Endodermal cell (in vitro differentiated cells): ENCODE data around the gene PDCD10. TPM values are rescaled to one million over a fixed set of nuclear protein-coding genes. Genes with fewer than 3 reads are reported as not detected.

Experiments
- DNase-seq: peaks from one replicate; pipeline ENCODE4 v3.0.0-alpha.2; 2017
- H3K27ac ChIP-seq: 2 replicates; pipeline ENCODE4 v1.5.1; 2013; ENCODE audit warnings: mild to moderate bottlenecking, low read depth, low read length, moderate library complexity
- H3K27me3 ChIP-seq: 2 replicates; pipeline ENCODE4 v1.6.1; 2013; ENCODE audit warnings: mild to moderate bottlenecking, low read length, moderate library complexity; ENCODE audit not compliant: insufficient read depth, control insufficient read depth, poor library complexity, severe bottlenecking
- H3K36me3 ChIP-seq: 2 replicates; pipeline ENCODE4 v1.7.0; 2013; ENCODE audit warnings: mild to moderate bottlenecking, low read length, moderate library complexity; ENCODE audit not compliant: control insufficient read depth, insufficient read depth
- H3K4me1 ChIP-seq: one replicate; pipeline ENCODE4 v1.7.0; 2013; ENCODE audit warnings: low read length; ENCODE audit not compliant: control insufficient read depth, insufficient read depth
- H3K4me3 ChIP-seq: 2 replicates; pipeline ENCODE4 v1.5.1; 2013; ENCODE audit warnings: mild to moderate bottlenecking, low read length, moderate library complexity
- H3K9ac ChIP-seq: 2 replicates; pipeline ENCODE4 v1.6.1; 2013; ENCODE audit warnings: mild to moderate bottlenecking, low read length, moderate library complexity; ENCODE audit not compliant: poor library complexity, severe bottlenecking; ENCODE audit errors: extremely low read depth
- H3K9me3 ChIP-seq: 2 replicates; pipeline ENCODE4 v1.6.1; 2013; ENCODE audit warnings: mild to moderate bottlenecking, low read length, moderate library complexity; ENCODE audit not compliant: control insufficient read depth
- H3K27ac Mint-ChIP-seq: 2 replicates; pipeline ENCODE4 v1.8.0; 2020; ENCODE audit warnings: mixed read lengths
- H3K27me3 Mint-ChIP-seq: 2 replicates; pipeline ENCODE4 v1.8.0; 2021; ENCODE audit warnings: mild to moderate bottlenecking, mixed read lengths; ENCODE audit not compliant: insufficient read depth
- H3K36me3 Mint-ChIP-seq: 2 replicates; pipeline ENCODE4 v1.8.0; 2020; ENCODE audit warnings: low read depth, mixed read lengths
- H3K4me1 Mint-ChIP-seq: 2 replicates; pipeline ENCODE4 v1.8.0; 2020; ENCODE audit warnings: mixed read lengths
- H3K4me3 Mint-ChIP-seq: 2 replicates; pipeline ENCODE4 v1.8.0; 2020; ENCODE audit warnings: mild to moderate bottlenecking, moderate library complexity, mixed read lengths
- H3K9me3 Mint-ChIP-seq: 2 replicates; pipeline ENCODE4 v1.8.0; 2020; ENCODE audit warnings: mild to moderate bottlenecking, mixed read lengths
- CTCF ChIP-seq: fragments of 200-600 bp; sonication (generic); conservative IDR thresholded peaks from 2 replicates; pipeline ENCODE4 v1.5.0; 2021; ENCODE audit warnings: antibody characterized with exemption, mild to moderate bottlenecking
- whole genome bisulfite sequencing, 2 experiments: methylation state at CpG; one replicate each; pipeline versions ENCODE4 v1.1.5 to v1.1.7; 2013; ENCODE audit warnings: missing lambda C conversion rate in 2 of 2, mixed read lengths in 1 of 2; ENCODE audit not compliant: insufficient coverage in 1 of 2, insufficient read length in 1 of 2; 5-methylcytosine and 5-hydroxymethylcytosine counted together
- total RNA-seq, 2 donors: library from RNA; stranded (reverse); fragmentation: NEBNext Ultra II Directional in 1 of 2; extraction: Animal tissue kit (Norgen Biotek cat#: 25700) in 1 of 2; gene quantifications; 2 replicates in 1 of 2; 3 replicates in 1 of 2; pipeline ENCODE4 v1.2.1, GENCODE V29; 2021

PDCD10 gene
- total RNA-seq, 2 donors from 2014 or later = 75.2 to 84.8 TPM

DNA sequence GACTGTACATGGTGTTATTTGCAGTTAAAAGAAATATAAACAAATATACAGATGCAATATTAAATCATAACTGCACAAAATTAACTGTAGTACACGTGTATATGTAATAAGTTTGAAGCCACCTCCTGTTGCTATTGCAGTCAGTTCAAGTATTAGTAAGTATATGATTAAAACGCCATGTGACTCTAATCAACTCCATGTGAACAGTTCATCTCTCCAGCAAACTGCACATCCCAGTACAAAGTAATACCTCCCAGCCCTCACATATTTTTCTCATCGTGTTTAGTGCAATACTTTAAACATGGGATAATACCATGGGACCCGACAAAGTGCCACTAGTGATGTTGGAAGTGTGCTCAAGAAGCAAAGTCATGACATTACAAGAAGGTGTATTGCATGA lies 34.6 kb downstream of the PDCD10 start:
- Mint-ChIP-seq H3K27ac (no peak overlapping the region), H3K9me3 (no peaks in the 10 kb centered on the region)
- WGBS, 2 experiments = 97 to 100% methylated on average over 1 to 4 of the region's 4 CpGs

GRCh38 chr3:167694121-167694520 lies 40.6 kb downstream of the PDCD10 start:
- no peaks in the 10 kb centered on the region for H3K9me3 Mint-ChIP-seq
- H3K27ac Mint-ChIP-seq = peak overlapping the region; percentile 71
- TF ChIP-seq CTCF = no peak
- H3K4me3 Mint-ChIP-seq = no peak overlapping the region
- 100% methylated on average over 1 to 2 of the region's 2 CpGs for WGBS, 2 experiments
- Histone ChIP-seq H3K4me3 (no peak overlapping the region), H3K36me3 (peaks cover 73% of the 10 kb centered on the region), H3K27ac (no peak overlapping the region), H3K9me3 (no peaks in the 10 kb centered on the region), H3K27me3 (no peaks in the 10 kb centered on the region), H3K4me1 (peaks cover 14% of the 10 kb centered on the region), H3K9ac (no peak overlapping the region)
- no peaks in the 10 kb centered on the region for H3K27me3 Mint-ChIP-seq
- no peak for DNase-seq
- peaks cover 36% of the 10 kb centered on the region for H3K36me3 Mint-ChIP-seq
- peaks cover 54% of the 10 kb centered on the region for H3K4me1 Mint-ChIP-seq

More for the DNA sequence above, 34.6 kb downstream of the PDCD10 start:
- peaks cover 46% of the 10 kb centered on the region for H3K4me1 Mint-ChIP-seq
- DNase-seq = no peak
- H3K27ac ChIP-seq = no peak overlapping the region
- TF ChIP-seq CTCF = no peak
- H3K4me3 ChIP-seq = no peak overlapping the region
- H3K36me3 ChIP-seq = peaks cover 54% of the 10 kb centered on the region
- no peaks in the 10 kb centered on the region for H3K27me3 ChIP-seq
- H3K27me3 Mint-ChIP-seq = no peaks in the 10 kb centered on the region
- H3K36me3 Mint-ChIP-seq = peaks cover 42% of the 10 kb centered on the region
- H3K4me3 Mint-ChIP-seq = no peak overlapping the region
- peaks cover 15% of the 10 kb centered on the region for H3K4me1 ChIP-seq
- H3K9ac ChIP-seq = no peak overlapping the region
- H3K9me3 ChIP-seq = no peaks in the 10 kb centered on the region

DNA sequence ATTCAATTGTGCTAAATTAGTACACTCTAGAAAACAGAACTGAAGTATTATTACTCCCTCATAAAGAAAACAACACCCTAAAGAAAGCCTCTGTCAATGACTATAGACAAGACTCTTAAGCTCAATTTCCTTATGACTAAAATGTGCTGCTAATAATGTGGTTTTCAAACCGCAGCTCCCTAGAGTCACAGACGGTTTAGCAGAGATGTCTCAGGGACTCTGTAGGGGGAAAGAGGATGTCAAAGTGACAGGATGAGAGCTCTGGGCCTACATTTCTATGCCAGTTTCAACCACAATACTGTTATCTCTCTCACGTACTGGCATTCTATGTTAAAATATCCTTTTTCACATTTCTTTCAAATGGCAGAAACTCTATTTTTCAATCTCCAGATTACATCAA lies 43.3 kb downstream of the PDCD10 start:
- DNase-seq = no peak
- 89 to 96% methylated on average over 3 of the region's 3 CpGs for WGBS, 2 experiments
- Mint-ChIP-seq H3K4me3 (no peak overlapping the region), H3K36me3 (peaks cover 39% of the 10 kb centered on the region), H3K4me1 (peaks cover 29% of the 10 kb centered on the region), H3K27ac (no peak overlapping the region), H3K9me3 (no peaks in the 10 kb centered on the region), H3K27me3 (no peaks in the 10 kb centered on the region)
- Histone ChIP-seq H3K9ac (no peak overlapping the region), H3K27me3 (no peaks in the 10 kb centered on the region), H3K36me3 (peaks cover 94% of the 10 kb centered on the region), H3K4me1 (peaks cover 5% of the 10 kb centered on the region), H3K4me3 (no peak overlapping the region), H3K27ac (no peak overlapping the region), H3K9me3 (no peaks in the 10 kb centered on the region)
- no peak for TF ChIP-seq CTCF
